Endothelial cell of umbilical vein (primary cell): ENCODE results near the gene THOC2. TPM values are rescaled to one million over a fixed set of nuclear protein-coding genes. Genes with fewer than 3 reads are reported as not detected.

Experiments used
- BruUV-seq: library from RNA; stranded (reverse); fragments of 400-500 nt; replicated peaks from 2 replicates; lab custom pipeline; 2021; lab: Mats Ljungman, UMichigan
- CTCF ChIA-PET: fragments of 300-600, 350-600 bp; sonication (Branson Sonifier 250); formaldehyde crosslinking; loops from one replicate; lab custom pipeline; 2021; ENCODE audit warnings: antibody characterized with exemption, inconsistent platforms; lab: Charles Lee
- POLR2A ChIA-PET: fragments of 300-600, 350-600 bp; sonication (Branson Sonifier 250); formaldehyde crosslinking; loops from one replicate; lab custom pipeline; 2021; ENCODE audit warnings: antibody characterized with exemption, inconsistent platforms; lab: Charles Lee
- DNase-seq: peaks from one replicate; pipeline ENCODE4 v3.0.0-alpha.2; 2011; ENCODE audit warnings: low read depth, low spot score
- FAIRE-seq: peaks from 2 replicates; lab custom pipeline; 2011; peaks lifted over from hg19 to GRCh38; lab: Jason Lieb, UNC
- H2AFZ ChIP-seq: 2 replicates; pipeline ENCODE4 v1.6.0; 2012; ENCODE audit warnings: low read depth, low read length, control low read depth, inconsistent platforms
- H3K27ac ChIP-seq: 2 replicates; pipeline ENCODE4 v1.5.1; 2011; ENCODE audit warnings: low read depth, mild to moderate bottlenecking, control low read depth, low read length, moderate library complexity; ENCODE audit not compliant: insufficient read depth
- H3K27me3 ChIP-seq, 2 experiments: 2 replicates each; pipeline versions ENCODE4 v1.6.0 to v1.6.1; 2011; ENCODE audit warnings: low read length in 2 of 2, mixed read lengths in 1 of 2; ENCODE audit not compliant: control insufficient read depth in 2 of 2, insufficient read depth in 2 of 2
- H3K36me3 ChIP-seq, 2 experiments: 2 replicates in 1 of 2; 3 replicates in 1 of 2; pipeline ENCODE4 v1.5.1; 2011; ENCODE audit warnings: low read length in 2 of 2, mild to moderate bottlenecking in 1 of 2, moderate library complexity in 1 of 2; ENCODE audit not compliant: control insufficient read depth in 2 of 2, insufficient read depth in 2 of 2; ENCODE audit errors: extremely low read depth in 1 of 2
- H3K4me1 ChIP-seq: 3 replicates; pipeline ENCODE4 v1.5.1; 2011; ENCODE audit warnings: mild to moderate bottlenecking, low read length; ENCODE audit not compliant: control insufficient read depth, insufficient read depth; ENCODE audit errors: extremely low read depth
- H3K4me2 ChIP-seq: 2 replicates; pipeline ENCODE4 v1.6.1; 2011; ENCODE audit warnings: low read length, control low read depth, mixed read lengths; ENCODE audit not compliant: insufficient read depth
- H3K4me3 ChIP-seq, 3 experiments: fragments of 200-600 bp in 1 of 3; sonication (generic), shearing (Covaris generic) in 1 of 3; replicated peaks in 1 of 3; 2 replicates each; pipeline ENCODE4 v1.5.1; 2011 to 2016; ENCODE audit warnings: control low read depth in 3 of 3, low read length in 3 of 3, mild to moderate bottlenecking in 2 of 3, inconsistent platforms in 1 of 3, low read depth in 1 of 3, moderate library complexity in 1 of 3; ENCODE audit not compliant: insufficient read depth in 1 of 3
- H3K79me2 ChIP-seq: 2 replicates; pipeline ENCODE4 v1.6.0; 2012; ENCODE audit warnings: low read length, inconsistent platforms; ENCODE audit not compliant: control insufficient read depth, insufficient read depth
- H3K9ac ChIP-seq: replicated peaks from 2 replicates; pipeline ENCODE3; 2011; ENCODE audit warnings: low read length, control low read depth; ENCODE audit not compliant: insufficient read depth; ENCODE audit errors: extremely low read depth
- H3K9me1 ChIP-seq: replicated peaks from 3 replicates; pipeline ENCODE4 v1.6.0; 2011; ENCODE audit warnings: mild to moderate bottlenecking, low read length; ENCODE audit not compliant: control insufficient read depth, insufficient read depth; ENCODE audit errors: extremely low read depth
- H3K9me3 ChIP-seq: replicated peaks from 2 replicates; pipeline ENCODE4 v1.5.1; 2012; ENCODE audit warnings: low read length, inconsistent platforms; ENCODE audit not compliant: control insufficient read depth, insufficient read depth
- H4K20me1 ChIP-seq: replicated peaks from 2 replicates; pipeline ENCODE3; 2011; ENCODE audit warnings: mild to moderate bottlenecking, low read length; ENCODE audit not compliant: control insufficient read depth, insufficient read depth; ENCODE audit errors: extremely low read depth
- CTCF ChIP-seq, 2 donors: IDR thresholded peaks; 1 replicate in 1 of 2; 2 replicates in 1 of 2; pipeline ENCODE4 v1.5.1; 2011; ENCODE audit warnings: low read length in 2 of 2, mild to moderate bottlenecking in 2 of 2, moderate library complexity in 2 of 2, control low read depth in 1 of 2, inconsistent platforms in 1 of 2, low read depth in 1 of 2; ENCODE audit not compliant: insufficient read depth in 1 of 2; ENCODE audit errors: extremely low read depth in 1 of 2
- EZH2 ChIP-seq: IDR thresholded peaks from 2 replicates; pipeline ENCODE4 v1.6.1; 2012; ENCODE audit warnings: borderline replicate concordance, low read depth, mild to moderate bottlenecking, moderate library complexity, low read length, inconsistent platforms; ENCODE audit not compliant: severe bottlenecking
- FOS ChIP-seq: IDR thresholded peaks from 2 replicates; pipeline ENCODE4 v1.6.1; 2011; ENCODE audit warnings: mild to moderate bottlenecking, low read length, moderate library complexity, borderline replicate concordance; ENCODE audit not compliant: insufficient read depth
- GATA2 ChIP-seq: IDR thresholded peaks from 2 replicates; pipeline ENCODE4 v1.7.0; 2011; ENCODE audit warnings: low read depth, mild to moderate bottlenecking, moderate library complexity, mixed read lengths, low read length; ENCODE audit not compliant: insufficient read length, insufficient read depth
- JUN ChIP-seq: IDR thresholded peaks from 2 replicates; pipeline ENCODE4 v1.6.1; 2011; ENCODE audit warnings: borderline replicate concordance, low read depth; ENCODE audit not compliant: insufficient read length, insufficient read depth
- MAX ChIP-seq: IDR thresholded peaks from 2 replicates; pipeline ENCODE4 v1.6.1; 2011; ENCODE audit not compliant: insufficient read depth, insufficient read length
- POLR2A ChIP-seq: IDR thresholded peaks from 2 replicates; pipeline ENCODE4 v1.6.1; 2012; ENCODE audit warnings: low read depth, mild to moderate bottlenecking, control low read depth, low read length
- POLR2AphosphoS5 ChIP-seq: IDR thresholded peaks from 2 replicates; pipeline ENCODE4 v1.6.1; 2012; ENCODE audit warnings: low read depth, mild to moderate bottlenecking, control low read depth, low read length, moderate library complexity; ENCODE audit not compliant: insufficient read depth
- dilution Hi-C: fragments of 300-500 bp; cut with MboI; formaldehyde crosslinking; loops from one replicate; pipeline ENCODE4 v1.15.0; 2019; ENCODE audit warnings: low sequenced_read_pairs; ENCODE audit not compliant: extremely low pct_ligation_motif_present
- intact Hi-C: fragments of 100-400 bp; cut with micrococcal nuclease; formaldehyde crosslinking; loops from one replicate; pipeline ENCODE4 v1.10.0; 2022
- polyA plus RNA-seq, 4 experiments: library from polyadenylated mRNA; depleted of rRNA in 3 of 4; stranded (reverse) in 3 of 4; unstranded in 1 of 4; fragments of >200 nt; gene quantifications; 2 replicates each; pipeline versions ENCODE4 v1.2.1 to v1.2.3, GENCODE V29; 2011 to 2012; ENCODE audit warnings: missing spikeins in 1 of 4
- total RNA-seq: library from RNA; stranded (reverse); gene quantifications from 2 replicates; pipeline ENCODE4 v1.2.3, GENCODE V29; 2021

Gene THOC2
- total and polyA plus RNA-seq, 2 donors (not counting 3 experiments of a cell fraction or from before 2014, with no cell fraction given): 26.0 to 72.9 TPM

GRCh38 chrX:123610915-123611314 is 121.9 kb downstream of the THOC2 start:
- DNase-seq: no peak
- FAIRE-seq: no peak
- CTCF ChIA-PET: no interaction called here
- TF ChIP-seq CTCF (IDR thresholded peaks at IDR 0.05; ENCODE audit: extremely low read depth in 1 of 2, insufficient read depth in 1 of 2, low read depth in 1 of 2, low read length in 2 of 2) (no peak), EZH2 (no peak), JUN (no peak), POLR2A (no peak), FOS (no peak), MAX (no peak), POLR2AphosphoS5 (no peak), GATA2 (no peak)
- dilution Hi-C loops (no loop called here), intact Hi-C loops (no loop called here)
- POLR2A ChIA-PET: no interaction called here
- Histone ChIP-seq H3K9me3 (no peaks in the 10 kb centered on the region), H3K27ac (no peak overlapping the region), H4K20me1 (no peaks in the 10 kb centered on the region), H3K4me2 (no peak overlapping the region), H3K9ac (no peak overlapping the region), H3K79me2 (no peaks in the 10 kb centered on the region), H3K36me3 (no peaks in the 10 kb centered on the region), H3K9me1 (no peaks in the 10 kb centered on the region), H3K4me1 (no peaks in the 10 kb centered on the region), H3K27me3 (no peaks in the 10 kb centered on the region), H2AFZ (no peak overlapping the region), H3K4me3 (no peak overlapping the region)
- BruUV-seq: no TSS peak
